ENCODE data around the gene KIF12. TPM values are rescaled to one million over a fixed set of nuclear protein-coding genes. Genes with fewer than 3 reads are reported as not detected.

The KIF12 gene
- polyA plus RNA-seq, 2 donors = 0.20 to 0.39 TPM

GRCh38 chr9:114060070-114060469 is 39.0 kb downstream of the KIF12 start:
- WGBS, 2 donors = 86 to 90% methylated on average over 8 of the region's 8 CpGs
- H3K4me3 ChIP-seq (ENCODE audit: low read depth in 1 of 2, low read length in 2 of 2) = no peak overlapping the region
- no peaks in the 10 kb centered on the region for H3K27me3 ChIP-seq (ENCODE audit: control insufficient read depth in 1 of 2, insufficient read depth in 2 of 2, low read length in 2 of 2)
- H3K9me3 ChIP-seq (ENCODE audit: control insufficient read depth in 2 of 2, insufficient read depth in 1 of 2, low read depth in 1 of 2, low read length in 1 of 2) = no peaks in the 10 kb centered on the region
- H3K4me1 ChIP-seq (ENCODE audit: control insufficient read depth in 2 of 2, insufficient read depth in 2 of 2, low read length in 1 of 2) = peaks cover 2 to 4% of the 10 kb centered on the region in 2 donors
- no peaks in the 10 kb centered on the region for H3K36me3 ChIP-seq (ENCODE audit: control insufficient read depth in 2 of 2, insufficient read depth in 2 of 2, low read length in 1 of 2)
- no peak overlapping the region for H3K27ac ChIP-seq (ENCODE audit: low read depth in 2 of 2, low read length in 1 of 2)

- Histone ChIP-seq H3K4me3 (ENCODE audit: low read depth in 1 of 2, low read length in 2 of 2) (no peak overlapping the region), H3K4me1 (ENCODE audit: control insufficient read depth in 2 of 2, insufficient read depth in 2 of 2, low read length in 1 of 2) (peaks cover 2 to 4% of the 10 kb centered on the region in 2 donors), H3K36me3 (ENCODE audit: control insufficient read depth in 2 of 2, insufficient read depth in 2 of 2, low read length in 1 of 2) (no peaks in the 10 kb centered on the region), H3K9me3 (ENCODE audit: control insufficient read depth in 2 of 2, insufficient read depth in 1 of 2, low read depth in 1 of 2, low read length in 1 of 2) (no peaks in the 10 kb centered on the region), H3K27ac (ENCODE audit: low read depth in 2 of 2, low read length in 1 of 2) (no peak overlapping the region), H3K27me3 (ENCODE audit: control insufficient read depth in 1 of 2, insufficient read depth in 2 of 2, low read length in 2 of 2) (no peaks in the 10 kb centered on the region)
- WGBS, 2 donors = 69 to 79% methylated on average over 8 of the region's 8 CpGs
Observed at GRCh38 chr9:114059047-114059803, 39.9 kb downstream of the KIF12 start.

GRCh38 chr9:114058688-114059046 is 40.4 kb downstream of the KIF12 start:
- no peaks in the 10 kb centered on the region for H3K27me3 ChIP-seq (ENCODE audit: control insufficient read depth in 1 of 2, insufficient read depth in 2 of 2, low read length in 2 of 2)
- peaks cover 2 to 4% of the 10 kb centered on the region in 2 donors for H3K4me1 ChIP-seq (ENCODE audit: control insufficient read depth in 2 of 2, insufficient read depth in 2 of 2, low read length in 1 of 2)
- no peaks in the 10 kb centered on the region for H3K9me3 ChIP-seq (ENCODE audit: control insufficient read depth in 2 of 2, insufficient read depth in 1 of 2, low read depth in 1 of 2, low read length in 1 of 2)
- H3K27ac ChIP-seq (ENCODE audit: low read depth in 2 of 2, low read length in 1 of 2) = no peak overlapping the region
- no peaks in the 10 kb centered on the region for H3K36me3 ChIP-seq (ENCODE audit: control insufficient read depth in 2 of 2, insufficient read depth in 2 of 2, low read length in 1 of 2)
- 77 to 78% methylated on average over 4 of the region's 4 CpGs for WGBS, 2 donors
- no peak overlapping the region for H3K4me3 ChIP-seq (ENCODE audit: low read depth in 1 of 2, low read length in 2 of 2)

- Histone ChIP-seq H3K36me3 (ENCODE audit: control insufficient read depth in 2 of 2, insufficient read depth in 2 of 2, low read length in 1 of 2) (no peaks in the 10 kb centered on the region), H3K9me3 (ENCODE audit: control insufficient read depth in 2 of 2, insufficient read depth in 1 of 2, low read depth in 1 of 2, low read length in 1 of 2) (no peaks in the 10 kb centered on the region), H3K27me3 (ENCODE audit: control insufficient read depth in 1 of 2, insufficient read depth in 2 of 2, low read length in 2 of 2) (no peaks in the 10 kb centered on the region), H3K27ac (ENCODE audit: low read depth in 2 of 2, low read length in 1 of 2) (no peak overlapping the region), H3K4me3 (ENCODE audit: low read depth in 1 of 2, low read length in 2 of 2) (no peak overlapping the region), H3K4me1 (ENCODE audit: control insufficient read depth in 2 of 2, insufficient read depth in 2 of 2, low read length in 1 of 2) (peaks cover 2 to 4% of the 10 kb centered on the region in 2 donors)
- WGBS, 2 donors = 72 to 79% methylated on average over 7 of the region's 7 CpGs
Observed at GRCh38 chr9:114057161-114057885, 41.8 kb downstream of the KIF12 start.

GRCh38 chr9:114056527-114056926 is 42.6 kb downstream of the KIF12 start:
- Histone ChIP-seq H3K4me3 (ENCODE audit: low read depth in 1 of 2, low read length in 2 of 2) (no peak overlapping the region), H3K27me3 (ENCODE audit: control insufficient read depth in 1 of 2, insufficient read depth in 2 of 2, low read length in 2 of 2) (no peaks in the 10 kb centered on the region), H3K4me1 (ENCODE audit: control insufficient read depth in 2 of 2, insufficient read depth in 2 of 2, low read length in 1 of 2) (peaks cover 2 to 4% of the 10 kb centered on the region in 2 donors), H3K36me3 (ENCODE audit: control insufficient read depth in 2 of 2, insufficient read depth in 2 of 2, low read length in 1 of 2) (no peaks in the 10 kb centered on the region), H3K9me3 (ENCODE audit: control insufficient read depth in 2 of 2, insufficient read depth in 1 of 2, low read depth in 1 of 2, low read length in 1 of 2) (no peaks in the 10 kb centered on the region), H3K27ac (ENCODE audit: low read depth in 2 of 2, low read length in 1 of 2) (no peak overlapping the region)
- WGBS, 2 donors = 89 to 90% methylated on average over 5 of the region's 5 CpGs

GRCh38 chr9:114055894-114056293 is 43.2 kb downstream of the KIF12 start:
- 91 to 92% methylated on average over 7 of the region's 7 CpGs for WGBS, 2 donors
- no peaks in the 10 kb centered on the region for H3K27me3 ChIP-seq (ENCODE audit: control insufficient read depth in 1 of 2, insufficient read depth in 2 of 2, low read length in 2 of 2)
- no peak overlapping the region for H3K27ac ChIP-seq (ENCODE audit: low read depth in 2 of 2, low read length in 1 of 2)

GRCh38 chr9:114055061-114055460 is 44.0 kb downstream of the KIF12 start:
- WGBS, 2 donors = 94 to 96% methylated on average over 18 of the region's 18 CpGs
- Histone ChIP-seq H3K4me1 (ENCODE audit: control insufficient read depth in 2 of 2, insufficient read depth in 2 of 2, low read length in 1 of 2) (peaks cover 2 to 4% of the 10 kb centered on the region in 2 donors), H3K9me3 (ENCODE audit: control insufficient read depth in 2 of 2, insufficient read depth in 1 of 2, low read depth in 1 of 2, low read length in 1 of 2) (no peaks in the 10 kb centered on the region), H3K36me3 (ENCODE audit: control insufficient read depth in 2 of 2, insufficient read depth in 2 of 2, low read length in 1 of 2) (peaks cover 0 to 2% of the 10 kb centered on the region in 2 donors), H3K27ac (ENCODE audit: low read depth in 2 of 2, low read length in 1 of 2) (no peak overlapping the region), H3K4me3 (ENCODE audit: low read depth in 1 of 2, low read length in 2 of 2) (no peak overlapping the region), H3K27me3 (ENCODE audit: control insufficient read depth in 1 of 2, insufficient read depth in 2 of 2, low read length in 2 of 2) (no peaks in the 10 kb centered on the region)

More at GRCh38 chr9:114055894-114056293, 43.2 kb downstream of the KIF12 start:
- H3K4me1 ChIP-seq (ENCODE audit: control insufficient read depth in 2 of 2, insufficient read depth in 2 of 2, low read length in 1 of 2) = peaks cover 2 to 4% of the 10 kb centered on the region in 2 donors
- no peaks in the 10 kb centered on the region for H3K36me3 ChIP-seq (ENCODE audit: control insufficient read depth in 2 of 2, insufficient read depth in 2 of 2, low read length in 1 of 2)
- H3K9me3 ChIP-seq (ENCODE audit: control insufficient read depth in 2 of 2, insufficient read depth in 1 of 2, low read depth in 1 of 2, low read length in 1 of 2) = no peaks in the 10 kb centered on the region
- no peak overlapping the region for H3K4me3 ChIP-seq (ENCODE audit: low read depth in 1 of 2, low read length in 2 of 2)

GRCh38 chr9:114054191-114054690 is 44.9 kb downstream of the KIF12 start:
- Histone ChIP-seq H3K4me3 (ENCODE audit: low read depth in 1 of 2, low read length in 2 of 2) (no peak overlapping the region), H3K27ac (ENCODE audit: low read depth in 2 of 2, low read length in 1 of 2) (no peak overlapping the region), H3K27me3 (ENCODE audit: control insufficient read depth in 1 of 2, insufficient read depth in 2 of 2, low read length in 2 of 2) (no peaks in the 10 kb centered on the region), H3K4me1 (ENCODE audit: control insufficient read depth in 2 of 2, insufficient read depth in 2 of 2, low read length in 1 of 2) (peaks cover 0 to 2% of the 10 kb centered on the region in 2 donors), H3K9me3 (ENCODE audit: control insufficient read depth in 2 of 2, insufficient read depth in 1 of 2, low read depth in 1 of 2, low read length in 1 of 2) (peaks cover 0 to 2% of the 10 kb centered on the region in 2 donors), H3K36me3 (ENCODE audit: control insufficient read depth in 2 of 2, insufficient read depth in 2 of 2, low read length in 1 of 2) (peaks cover 0 to 6% of the 10 kb centered on the region in 2 donors)
- 78 to 85% methylated on average over 10 of the region's 10 CpGs for WGBS, 2 donors

GRCh38 chr9:114053246-114054005 is 45.7 kb downstream of the KIF12 start:
- peaks cover 0 to 14% of the 10 kb centered on the region in 2 donors for H3K36me3 ChIP-seq (ENCODE audit: control insufficient read depth in 2 of 2, insufficient read depth in 2 of 2, low read length in 1 of 2)
- peaks cover 0 to 2% of the 10 kb centered on the region in 2 donors for H3K4me1 ChIP-seq (ENCODE audit: control insufficient read depth in 2 of 2, insufficient read depth in 2 of 2, low read length in 1 of 2)
- no peak overlapping the region for H3K27ac ChIP-seq (ENCODE audit: low read depth in 2 of 2, low read length in 1 of 2)
- no peaks in the 10 kb centered on the region for H3K27me3 ChIP-seq (ENCODE audit: control insufficient read depth in 1 of 2, insufficient read depth in 2 of 2, low read length in 2 of 2)
- H3K9me3 ChIP-seq (ENCODE audit: control insufficient read depth in 2 of 2, insufficient read depth in 1 of 2, low read depth in 1 of 2, low read length in 1 of 2) = peaks cover 0 to 5% of the 10 kb centered on the region in 2 donors
- no peak overlapping the region for H3K4me3 ChIP-seq (ENCODE audit: low read depth in 1 of 2, low read length in 2 of 2)
- 87 to 90% methylated on average over 8 of the region's 8 CpGs for WGBS, 2 donors
